ENCODE data around the gene CR1.
"Not testable (repeated sequence)": the region's sequence is repeated elsewhere in the genome, so short reads cannot be mapped to it uniquely, and the experiment has no call there.

CR1 gene

GRCh38 chr1:207510444-207510843, 14.5 kb downstream of the CR1 start:
- DNase-seq, result no peak

GRCh38 chr1:207514890-207515289, 18.9 kb downstream of the CR1 start:
- no peak for DNase-seq

GRCh38 chr1:207516729-207517128, 20.8 kb downstream of the CR1 start:
- no peak for DNase-seq

GRCh38 chr1:207518608-207519236, 22.8 kb downstream of the CR1 start:
- no peak for DNase-seq

GRCh38 chr1:207519505-207520399, 23.8 kb downstream of the CR1 start:
- no peak for DNase-seq

- not testable (repeated sequence) for DNase-seq
These were observed 24.7 kb downstream of the CR1 start for GRCh38 chr1:207520400-207521345.

GRCh38 chr1:207525239-207525638, 29.3 kb downstream of the CR1 start:
- not testable (repeated sequence) for DNase-seq

GRCh38 chr1:207528401-207528800, 32.4 kb downstream of the CR1 start:
- DNase-seq, result not testable (repeated sequence)

GRCh38 chr1:207536263-207536662, 40.3 kb downstream of the CR1 start:
- DNase-seq, result not testable (repeated sequence)

- DNase-seq, result not testable (repeated sequence)
These were observed 50.9 kb downstream of the CR1 start for GRCh38 chr1:207546677-207547357.

- not testable (repeated sequence) for DNase-seq
These were observed 58.9 kb downstream of the CR1 start for GRCh38 chr1:207554823-207555222.

GRCh38 chr1:207565546-207566468, 69.8 kb downstream of the CR1 start:
- DNase-seq, result peak; percentile 22

GRCh38 chr1:207571926-207572325, 76.0 kb downstream of the CR1 start:
- DNase-seq, result not testable (repeated sequence)

- not testable (repeated sequence) for DNase-seq
These were observed 77.1 kb downstream of the CR1 start for GRCh38 chr1:207573074-207573473.

GRCh38 chr1:207575381-207575780, 79.4 kb downstream of the CR1 start:
- not testable (repeated sequence) for DNase-seq

GRCh38 chr1:207578796-207579435, 83.0 kb downstream of the CR1 start:
- no peak for DNase-seq

- peak; percentile 33 for DNase-seq
These were observed 83.5 kb downstream of the CR1 start for GRCh38 chr1:207579436-207579799.

GRCh38 chr1:207581496-207582153, 85.7 kb downstream of the CR1 start:
- DNase-seq, result no peak

GRCh38 chr1:207589506-207589905, 93.5 kb downstream of the CR1 start:
- not testable (repeated sequence) for DNase-seq

GRCh38 chr1:207591205-207591604, 95.2 kb downstream of the CR1 start:
- DNase-seq, result not testable (repeated sequence)
